G401.6 (cell line): ENCODE measurements around the gene ASCL5.

Source experiments
- FAIRE-seq: peaks from 2 replicates; lab custom pipeline; 2012; peaks lifted over from hg19 to GRCh38; lab: Jason Lieb, UNC

The ASCL5 gene

GRCh38 chr1:201110616-201111015, 16.4 kb downstream of the ASCL5 start:
- no peak for FAIRE-seq

- no peak for FAIRE-seq
Measured at GRCh38 chr1:201110138-201110537, 16.8 kb downstream of the ASCL5 start.

GRCh38 chr1:201109651-201110050, 17.3 kb downstream of the ASCL5 start:
- FAIRE-seq = no peak

GRCh38 chr1:201108614-201109013, 18.4 kb downstream of the ASCL5 start:
- FAIRE-seq = no peak

GRCh38 chr1:201105688-201106087, 21.3 kb downstream of the ASCL5 start:
- no peak for FAIRE-seq

- FAIRE-seq = no peak
Measured at GRCh38 chr1:201104141-201104540, 22.8 kb downstream of the ASCL5 start.

GRCh38 chr1:201103666-201104065, 23.3 kb downstream of the ASCL5 start:
- FAIRE-seq = no peak

- no peak for FAIRE-seq
Measured at GRCh38 chr1:201100169-201100930, 26.6 kb downstream of the ASCL5 start.

GRCh38 chr1:201098992-201099677, 27.8 kb downstream of the ASCL5 start:
- no peak for FAIRE-seq

GRCh38 chr1:201096977-201097856, 29.8 kb downstream of the ASCL5 start:
- FAIRE-seq = no peak

GRCh38 chr1:201096041-201096461, 30.9 kb downstream of the ASCL5 start:
- FAIRE-seq = no peak

GRCh38 chr1:201095581-201095980, 31.4 kb downstream of the ASCL5 start:
- FAIRE-seq = no peak

GRCh38 chr1:201094832-201095231, 32.2 kb downstream of the ASCL5 start:
- FAIRE-seq = no peak

- no peak for FAIRE-seq
Measured at GRCh38 chr1:201093962-201094361, 33.0 kb downstream of the ASCL5 start.

GRCh38 chr1:201093561-201093960, 33.4 kb downstream of the ASCL5 start:
- no peak for FAIRE-seq

- FAIRE-seq = no peak
Measured at GRCh38 chr1:201092738-201093137, 34.2 kb downstream of the ASCL5 start.

- FAIRE-seq = no peak
Measured at GRCh38 chr1:201091256-201091655, 35.7 kb downstream of the ASCL5 start.

GRCh38 chr1:201090541-201090940, 36.4 kb downstream of the ASCL5 start:
- FAIRE-seq = no peak

GRCh38 chr1:201089596-201089995, 37.4 kb downstream of the ASCL5 start:
- no peak for FAIRE-seq

- no peak for FAIRE-seq
Measured at GRCh38 chr1:201088901-201089525, 38.0 kb downstream of the ASCL5 start.

- FAIRE-seq = no peak
Measured at GRCh38 chr1:201088395-201088794, 38.6 kb downstream of the ASCL5 start.
